ENCODE results near the gene CTU1. TPM values are rescaled to one million over a fixed set of nuclear protein-coding genes. Genes with fewer than 3 reads are reported as not detected.

The CTU1 gene
- total RNA-seq, 1 donor, result 3.2 TPM

GRCh38 chr19:51070334-51071094, 37.7 kb downstream of the CTU1 start:
- no peak overlapping the region for H3K4me3 ChIP-seq (ENCODE audit: low read depth, low read length)
- no peak for DNase-seq (ENCODE audit: low read depth)
- no peak for TF ChIP-seq CTCF (IDR thresholded peaks at IDR 0.05; ENCODE audit: insufficient read depth, low read length)

- DNase-seq (ENCODE audit: low read depth), result no peak
- H3K4me3 ChIP-seq (ENCODE audit: low read depth, low read length), result no peak overlapping the region
- TF ChIP-seq CTCF (IDR thresholded peaks at IDR 0.05; ENCODE audit: insufficient read depth, low read length), result no peak
These were observed 41.6 kb downstream of the CTU1 start for GRCh38 chr19:51066393-51067186.

GRCh38 chr19:51065221-51065960, 42.8 kb downstream of the CTU1 start:
- peak overlapping the region; percentile 28 for H3K4me3 ChIP-seq (ENCODE audit: low read depth, low read length)
- TF ChIP-seq CTCF (IDR thresholded peaks at IDR 0.05; ENCODE audit: insufficient read depth, low read length), result no peak
- no peak for DNase-seq (ENCODE audit: low read depth)

- no peak for DNase-seq (ENCODE audit: low read depth)
- peak within 1 kb of the TSS; percentile 28 for H3K4me3 ChIP-seq (ENCODE audit: low read depth, low read length)
- TF ChIP-seq CTCF (IDR thresholded peaks at IDR 0.05; ENCODE audit: insufficient read depth, low read length), result no peak
These were observed 43.5 kb downstream of the CTU1 start, which contains the start of gene KLK13 for GRCh38 chr19:51064534-51065220. Gene KLK13 (minus strand): TSS chr19:51065092. CDS start chr19:51065067, 25 bp downstream.

GRCh38 chr19:51063664-51064063, 44.5 kb downstream of the CTU1 start:
- no peak for TF ChIP-seq CTCF (IDR thresholded peaks at IDR 0.05; ENCODE audit: insufficient read depth, low read length)
- DNase-seq (ENCODE audit: low read depth), result no peak
- H3K4me3 ChIP-seq (ENCODE audit: low read depth, low read length), result no peak overlapping the region

GRCh38 chr19:51060973-51061372, 47.2 kb downstream of the CTU1 start:
- no peak for TF ChIP-seq CTCF (IDR thresholded peaks at IDR 0.05; ENCODE audit: insufficient read depth, low read length)
- no peak for DNase-seq (ENCODE audit: low read depth)

More at GRCh38 chr19:51060973-51061372, 47.2 kb downstream of the CTU1 start:
- no peak overlapping the region for H3K4me3 ChIP-seq (ENCODE audit: low read depth, low read length)
